Smooth muscle cell (in vitro differentiated cells): ENCODE measurements around the gene EVI5. TPM values are rescaled to one million over a fixed set of nuclear protein-coding genes. Genes with fewer than 3 reads are reported as not detected.
A peak's percentile ranks its signal among the peaks of the same experiment; 100 is the strongest.

Source experiments
- DNase-seq: peaks from one replicate; lab custom pipeline; 2025; ENCODE audit not compliant: unreplicated experiment; lab: John Stamatoyannopoulos, UW
- H2AFZ ChIP-seq: fragments of 200-600 bp; sonication (generic); 2 replicates; pipeline ENCODE4 v1.6.0; 2016; ENCODE audit warnings: antibody characterized with exemption, low read depth, mild to moderate bottlenecking
- H3F3A ChIP-seq: fragments of 200-600 bp; sonication (generic); 2 replicates; pipeline ENCODE4 v1.6.0; 2017; ENCODE audit warnings: antibody characterized with exemption, low read depth
- H3K27ac ChIP-seq: fragments of 200-600 bp; sonication (generic); 2 replicates; pipeline ENCODE4 v1.5.1; 2016; ENCODE audit warnings: low read depth, mild to moderate bottlenecking
- H3K27me3 ChIP-seq: fragments of 200-600 bp; sonication (generic); 2 replicates; pipeline ENCODE4 v1.6.1; 2016; ENCODE audit warnings: low read depth, mild to moderate bottlenecking
- H3K36me3 ChIP-seq: fragments of 200-600 bp; sonication (generic); 2 replicates; pipeline ENCODE4 v1.5.1; 2016; ENCODE audit warnings: low read depth
- H3K4me1 ChIP-seq: fragments of 200-600 bp; sonication (generic); 2 replicates; pipeline ENCODE4 v1.5.1; 2016; ENCODE audit warnings: low read depth
- H3K4me2 ChIP-seq: fragments of 200-600 bp; sonication (generic); 2 replicates; pipeline ENCODE4 v1.6.0; 2016; ENCODE audit warnings: mild to moderate bottlenecking
- H3K4me3 ChIP-seq: fragments of 200-600 bp; sonication (generic); 2 replicates; pipeline ENCODE4 v1.5.1; 2016; ENCODE audit warnings: mild to moderate bottlenecking
- H3K79me2 ChIP-seq: fragments of 200-600 bp; sonication (generic); 2 replicates; pipeline ENCODE4 v1.6.0; 2016; ENCODE audit warnings: low read depth, mild to moderate bottlenecking
- H3K9ac ChIP-seq: fragments of 200-600 bp; sonication (generic); 2 replicates; pipeline ENCODE4 v1.6.0; 2016; ENCODE audit warnings: low read depth
- H3K9me3 ChIP-seq: fragments of 200-600 bp; sonication (generic); replicated peaks from 2 replicates; pipeline ENCODE4 v1.5.1; 2016; ENCODE audit warnings: low read depth
- H4K20me1 ChIP-seq: fragments of 200-600 bp; sonication (generic); 2 replicates; pipeline ENCODE4 v1.6.0; 2016; ENCODE audit warnings: low read depth
- WGBS: methylation state at CpG from one replicate; pipeline ENCODE4 v1.1.7; 2016; ENCODE audit warnings: low lambda C conversion rate; 5-methylcytosine and 5-hydroxymethylcytosine counted together
- polyA plus RNA-seq: library from polyadenylated mRNA; unstranded; fragments of >200 nt; fragmentation: Nextera tagmentation; extraction: Ambion mirVana; gene quantifications from 2 replicates; pipeline ENCODE4 v1.2.1, GENCODE V29; 2016
- total RNA-seq: library from RNA; depleted of rRNA; stranded (reverse); fragments of >200 nt; gene quantifications from 2 replicates; pipeline ENCODE4 v1.2.3, GENCODE V29; 2014
- TF ChIP-seq, protein P1 (sequence below): fragments of 200-600 bp; sonication (generic); IDR thresholded peaks from 2 replicates; pipeline ENCODE4 v1.5.1; 2017; ENCODE audit warnings: borderline replicate concordance, mild to moderate bottlenecking, antibody characterized with exemption; ENCODE audit not compliant: insufficient read depth, poor library complexity, severe bottlenecking

EVI5 gene
- total and polyA plus RNA-seq, 2 experiments from 2014 or later, result 35.4 to 47.6 TPM

DNA sequence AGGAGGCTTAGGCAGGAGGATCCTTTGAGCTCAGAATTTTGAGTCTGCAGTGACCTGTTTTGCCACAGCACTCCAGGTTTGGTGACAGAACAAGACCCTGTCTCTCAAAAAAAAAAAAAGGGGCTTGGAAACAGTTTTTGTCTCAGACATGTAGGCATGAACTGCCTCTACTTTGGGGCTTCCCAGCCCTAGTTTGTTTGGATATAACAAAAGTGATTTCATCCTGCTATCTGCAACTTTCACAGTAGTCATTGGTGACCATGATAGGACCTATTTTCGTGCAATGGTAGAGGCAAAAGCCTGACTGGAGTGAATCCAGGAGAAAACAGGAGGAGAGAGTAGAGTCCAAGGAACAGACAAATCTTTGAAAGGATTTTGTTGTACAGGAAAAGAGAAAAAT lies 20.3 kb upstream of the EVI5 start:
- no peaks in the 10 kb centered on the region for H3F3A ChIP-seq
- no peaks in the 10 kb centered on the region for H3K4me1 ChIP-seq
- H3K79me2 ChIP-seq, result no peaks in the 10 kb centered on the region
- TF ChIP-seq, protein P1, sequence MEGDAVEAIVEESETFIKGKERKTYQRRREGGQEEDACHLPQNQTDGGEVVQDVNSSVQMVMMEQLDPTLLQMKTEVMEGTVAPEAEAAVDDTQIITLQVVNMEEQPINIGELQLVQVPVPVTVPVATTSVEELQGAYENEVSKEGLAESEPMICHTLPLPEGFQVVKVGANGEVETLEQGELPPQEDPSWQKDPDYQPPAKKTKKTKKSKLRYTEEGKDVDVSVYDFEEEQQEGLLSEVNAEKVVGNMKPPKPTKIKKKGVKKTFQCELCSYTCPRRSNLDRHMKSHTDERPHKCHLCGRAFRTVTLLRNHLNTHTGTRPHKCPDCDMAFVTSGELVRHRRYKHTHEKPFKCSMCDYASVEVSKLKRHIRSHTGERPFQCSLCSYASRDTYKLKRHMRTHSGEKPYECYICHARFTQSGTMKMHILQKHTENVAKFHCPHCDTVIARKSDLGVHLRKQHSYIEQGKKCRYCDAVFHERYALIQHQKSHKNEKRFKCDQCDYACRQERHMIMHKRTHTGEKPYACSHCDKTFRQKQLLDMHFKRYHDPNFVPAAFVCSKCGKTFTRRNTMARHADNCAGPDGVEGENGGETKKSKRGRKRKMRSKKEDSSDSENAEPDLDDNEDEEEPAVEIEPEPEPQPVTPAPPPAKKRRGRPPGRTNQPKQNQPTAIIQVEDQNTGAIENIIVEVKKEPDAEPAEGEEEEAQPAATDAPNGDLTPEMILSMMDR, result no peak
- H3K4me3 ChIP-seq, result no peak overlapping the region
- no peak for DNase-seq
- peak overlapping the region; percentile 42 for H3K9ac ChIP-seq
- H3K4me2 ChIP-seq, result peak overlapping the region; percentile 43
- no peaks in the 10 kb centered on the region for H3K27me3 ChIP-seq
- H3K9me3 ChIP-seq, result no peaks in the 10 kb centered on the region
- 69% methylated on average over 1 of the region's 1 CpG for WGBS
- no peaks in the 10 kb centered on the region for H4K20me1 ChIP-seq
- H3K36me3 ChIP-seq, result no peaks in the 10 kb centered on the region
- peak overlapping the region; percentile 50 for H2AFZ ChIP-seq
- H3K27ac ChIP-seq, result peak overlapping the region; percentile 79

DNA sequence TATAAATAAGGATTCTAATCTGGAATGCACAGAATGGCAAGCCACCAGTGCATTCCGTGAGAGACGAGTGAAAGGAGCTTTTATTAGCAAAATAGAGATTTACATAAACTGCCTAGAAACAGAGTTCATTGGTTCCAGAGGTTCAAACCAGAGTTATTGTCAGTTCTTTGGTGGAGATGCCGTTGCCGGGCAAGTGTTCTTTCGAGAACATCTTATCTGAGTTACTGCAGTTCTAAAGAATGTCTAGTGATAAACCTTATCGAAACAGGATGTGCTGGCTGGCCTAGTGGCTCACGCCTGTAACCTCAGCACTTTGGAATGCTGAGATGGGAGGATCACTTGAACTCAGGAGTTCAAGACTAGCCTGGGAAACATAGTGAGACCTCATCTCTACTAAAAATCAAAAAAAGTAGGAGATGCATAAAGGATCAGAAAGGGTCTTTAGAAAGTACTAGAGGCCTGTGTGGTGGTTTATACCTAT lies 19.9 kb upstream of the EVI5 start:
- no peaks in the 10 kb centered on the region for H3K27me3 ChIP-seq
- TF ChIP-seq, protein P1, result no peak
- peak overlapping the region; percentile 42 for H3K9ac ChIP-seq
- WGBS, result 14% methylated on average over 7 of the region's 7 CpGs
- H3K27ac ChIP-seq, result peak overlapping the region; percentile 79
- no peaks in the 10 kb centered on the region for H3K9me3 ChIP-seq
- no peaks in the 10 kb centered on the region for H3K4me1 ChIP-seq
- no peaks in the 10 kb centered on the region for H4K20me1 ChIP-seq
- DNase-seq, result no peak
- no peak overlapping the region for H3K4me3 ChIP-seq
- H2AFZ ChIP-seq, result peak overlapping the region; percentile 50
- H3K79me2 ChIP-seq, result no peaks in the 10 kb centered on the region
- peak overlapping the region; percentile 43 for H3K4me2 ChIP-seq
- no peaks in the 10 kb centered on the region for H3F3A ChIP-seq
- no peaks in the 10 kb centered on the region for H3K36me3 ChIP-seq

DNA sequence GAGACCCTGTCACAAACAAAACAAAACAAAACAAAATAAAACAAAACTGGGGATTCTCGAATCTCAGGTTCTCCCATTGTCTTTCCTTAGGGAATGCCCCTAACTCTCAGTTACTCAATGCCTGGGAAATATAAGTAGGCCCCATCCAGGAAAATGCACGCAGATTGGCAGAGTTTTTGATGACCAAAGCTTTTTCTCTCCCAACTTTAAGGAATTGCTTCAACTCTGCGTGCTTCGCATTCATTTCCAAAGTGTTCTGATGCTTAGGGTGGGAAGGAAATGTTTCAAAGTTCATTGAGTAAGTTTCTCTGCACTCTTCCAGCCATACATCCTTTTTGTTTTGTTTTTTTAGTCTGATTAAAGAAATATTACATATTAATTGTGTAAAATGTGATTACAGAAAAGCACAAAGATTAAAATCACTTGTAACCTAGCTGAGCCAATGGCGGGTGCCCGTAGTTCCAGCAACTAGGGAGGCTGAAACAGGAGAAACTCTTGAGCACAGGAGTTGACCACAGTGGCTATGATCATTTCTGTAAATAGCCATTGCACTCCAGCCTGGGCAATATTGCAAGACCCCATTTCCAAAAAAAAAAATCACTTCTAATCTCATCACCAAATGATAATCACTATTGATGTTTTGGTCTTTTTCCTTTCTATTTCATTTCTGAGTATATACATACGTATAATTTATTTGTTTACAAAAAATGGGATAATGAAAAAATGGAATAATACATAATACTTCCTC lies 18.4 kb upstream of the EVI5 start:
- TF ChIP-seq, protein P1, result no peak
- Histone ChIP-seq H3K27me3 (no peaks in the 10 kb centered on the region), H3K9ac (no peak overlapping the region), H2AFZ (no peak overlapping the region), H3K4me3 (no peak overlapping the region), H3K4me1 (no peaks in the 10 kb centered on the region), H3K36me3 (no peaks in the 10 kb centered on the region), H4K20me1 (no peaks in the 10 kb centered on the region), H3K9me3 (no peaks in the 10 kb centered on the region), H3K79me2 (no peaks in the 10 kb centered on the region), H3F3A (no peaks in the 10 kb centered on the region), H3K4me2 (no peak overlapping the region), H3K27ac (no peak overlapping the region)
- DNase-seq, result no peak
- 89% methylated on average over 7 of the region's 7 CpGs for WGBS

DNA sequence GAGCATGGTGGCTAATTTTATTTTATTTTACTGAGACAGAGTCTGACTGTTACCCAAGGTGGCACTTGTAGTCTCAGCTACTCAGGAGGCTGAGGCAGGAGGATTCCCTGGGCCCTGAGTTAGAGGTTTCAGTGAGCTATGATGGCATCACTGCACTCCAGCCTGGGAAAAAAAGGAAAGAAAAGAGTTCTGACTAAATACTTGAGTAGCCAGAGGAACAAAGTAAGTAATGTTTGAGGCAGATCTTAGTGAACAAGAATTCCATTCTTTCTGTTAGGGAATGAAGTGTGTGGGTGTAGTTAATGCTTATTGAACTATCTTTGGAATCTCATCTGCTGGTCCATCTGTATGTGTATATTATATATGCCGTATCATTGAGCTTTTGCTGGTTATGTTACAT lies 13.1 kb upstream of the EVI5 start:
- H3K27ac ChIP-seq, result no peak overlapping the region
- no peaks in the 10 kb centered on the region for H3F3A ChIP-seq
- H3K4me3 ChIP-seq, result no peak overlapping the region
- TF ChIP-seq, protein P1, result no peak
- no peaks in the 10 kb centered on the region for H3K4me1 ChIP-seq
- no peaks in the 10 kb centered on the region for H3K27me3 ChIP-seq
- no peaks in the 10 kb centered on the region for H3K79me2 ChIP-seq
- H3K36me3 ChIP-seq, result no peaks in the 10 kb centered on the region
- H2AFZ ChIP-seq, result no peak overlapping the region
- H3K9ac ChIP-seq, result no peak overlapping the region
- no peak overlapping the region for H3K4me2 ChIP-seq
- no peaks in the 10 kb centered on the region for H4K20me1 ChIP-seq
- H3K9me3 ChIP-seq, result no peaks in the 10 kb centered on the region
- DNase-seq, result no peak
- WGBS, result 27% methylated on average over 1 of the region's 1 CpG
